HG03442 (cell line): ENCODE data around the gene NME5.

Experiments
- ATAC-seq: cut with Tn5 transposase; IDR thresholded peaks from one replicate; pipeline ENCODE4 v1.9.1; 2021; ENCODE audit warnings: mild to moderate bottlenecking, moderate library complexity; ENCODE audit not compliant: unreplicated experiment

The NME5 gene

DNA sequence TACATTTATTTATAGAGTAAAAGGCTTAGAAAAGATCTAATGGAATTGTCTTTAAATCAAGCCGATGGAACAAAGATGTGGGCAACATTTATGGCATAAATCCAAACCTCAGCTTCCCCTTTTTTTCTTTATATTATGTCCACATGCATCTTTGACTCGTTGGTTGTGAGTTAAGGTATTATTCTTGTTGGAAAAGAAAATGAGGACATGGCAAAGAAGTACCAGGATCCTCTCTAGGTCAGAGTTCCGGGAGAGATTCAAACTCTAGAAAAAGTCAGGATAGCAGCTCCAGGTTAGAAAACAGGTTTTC lies 508 bp upstream of the NME5 start:
- no peak for ATAC-seq

DNA sequence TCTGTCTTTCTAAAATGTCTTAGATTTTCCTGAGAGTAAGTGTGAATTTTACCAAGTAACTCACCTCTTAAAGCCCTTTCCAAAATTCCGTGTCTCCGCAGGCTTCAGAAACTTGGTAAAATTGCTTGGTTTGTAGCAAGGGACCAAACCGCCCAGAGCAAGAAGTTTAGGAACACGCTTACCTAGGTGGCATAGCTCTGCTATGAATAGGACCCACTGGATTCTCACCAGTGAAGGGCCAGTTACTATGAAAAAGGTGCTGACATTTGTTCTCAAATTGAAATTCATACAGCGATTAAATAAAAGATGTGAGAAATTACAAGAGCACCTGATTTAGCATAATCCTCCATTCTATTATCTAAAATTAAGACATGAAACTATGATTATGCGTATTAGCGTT lies 6.7 kb downstream of the NME5 start:
- ATAC-seq, result no peak

DNA sequence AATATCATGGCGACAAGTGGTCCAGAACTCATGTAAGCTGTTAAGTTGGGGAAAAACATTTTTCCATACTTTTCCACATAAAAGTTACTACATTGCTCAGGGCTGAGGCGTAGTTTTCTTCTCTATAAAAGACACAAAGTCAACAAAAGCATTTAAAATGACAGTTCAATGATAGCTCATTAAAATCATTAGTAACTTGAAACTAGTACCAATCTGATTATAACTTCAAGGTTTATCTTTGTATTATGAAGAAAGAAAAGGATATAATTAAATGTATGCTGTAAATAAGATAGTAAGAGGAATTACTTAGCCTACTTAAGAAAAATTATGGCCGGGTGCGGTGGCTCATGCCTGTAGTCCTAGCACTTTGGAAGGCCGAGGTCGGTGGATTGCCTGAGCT lies 9.9 kb downstream of the NME5 start:
- ATAC-seq, result no peak

DNA sequence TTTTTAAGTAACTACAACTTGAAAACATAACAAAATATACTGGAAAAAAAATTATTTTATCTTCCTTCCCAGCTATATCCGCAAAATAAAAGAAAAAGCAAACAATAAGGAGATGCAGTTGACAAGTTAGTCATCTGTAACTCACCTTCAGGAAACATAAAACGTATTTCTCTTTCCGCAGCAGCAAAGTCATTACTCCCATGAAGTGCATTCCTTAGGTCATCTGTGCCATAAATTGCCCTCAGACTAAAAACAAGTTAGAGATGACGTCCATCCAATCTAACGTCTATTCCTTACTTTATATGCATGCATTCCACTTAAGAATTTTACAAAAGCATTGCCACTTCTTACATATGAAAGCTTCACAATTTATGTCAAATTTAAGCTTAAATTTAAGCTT lies 10.9 kb downstream of the NME5 start:
- ATAC-seq, result no peak

DNA sequence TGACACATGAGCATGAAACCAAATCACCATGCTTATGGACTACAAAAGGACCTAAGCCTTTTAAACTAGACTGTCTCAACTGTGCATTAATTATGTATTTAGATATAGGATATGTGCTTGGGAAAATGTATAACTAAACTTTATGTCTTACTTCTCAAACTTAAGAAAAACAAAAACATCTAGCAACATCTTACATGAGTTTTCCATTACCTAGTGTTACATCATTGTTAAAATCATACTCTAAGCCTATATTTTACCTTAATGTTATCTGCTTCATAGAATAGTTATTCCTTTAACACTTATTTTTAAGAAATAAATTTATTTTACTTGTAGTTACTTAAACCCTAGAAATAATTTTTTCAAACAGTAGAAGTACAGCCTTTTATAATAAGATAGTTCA lies 24.0 kb downstream of the NME5 start:
- ATAC-seq, result no peak

DNA sequence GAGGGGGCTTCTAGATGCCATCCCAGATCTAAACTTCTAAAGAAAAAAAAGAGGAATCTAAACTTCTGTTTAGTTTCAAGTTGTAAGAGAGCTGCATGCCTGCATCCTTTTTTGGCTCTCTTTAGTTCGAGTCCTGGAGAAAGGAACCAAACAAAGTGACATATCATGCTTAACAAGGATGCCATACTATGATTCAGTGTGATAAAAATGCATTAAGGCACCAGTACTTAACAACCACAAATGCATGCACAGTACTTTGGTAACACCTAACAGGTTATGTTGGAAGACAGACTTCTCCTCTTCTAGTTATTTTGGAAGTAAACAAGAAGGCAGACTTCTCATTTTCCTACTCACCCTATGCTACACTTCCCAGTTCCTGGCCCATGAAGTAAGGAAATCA lies 27.3 kb downstream of the NME5 start:
- ATAC-seq, result no peak

DNA sequence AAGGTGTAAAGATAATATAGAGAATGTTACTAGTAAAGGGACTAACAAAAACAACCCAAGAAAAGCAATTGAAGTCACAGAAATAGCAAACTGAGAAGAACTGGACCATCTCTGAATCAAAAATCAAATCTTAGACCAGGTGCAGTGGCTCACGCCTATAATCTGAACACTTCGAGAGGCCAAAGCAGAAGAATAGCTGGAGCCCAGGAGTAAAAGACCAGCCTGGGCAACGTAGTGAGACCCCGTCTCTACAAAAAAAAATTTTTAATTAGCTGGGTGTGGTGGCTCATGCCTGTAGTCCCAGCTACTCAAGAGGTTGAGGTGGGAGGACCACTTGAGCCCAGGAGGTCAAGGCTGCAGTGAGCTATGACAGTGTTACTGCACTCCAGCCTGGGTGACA lies 28.0 kb downstream of the NME5 start:
- ATAC-seq, result no peak

DNA sequence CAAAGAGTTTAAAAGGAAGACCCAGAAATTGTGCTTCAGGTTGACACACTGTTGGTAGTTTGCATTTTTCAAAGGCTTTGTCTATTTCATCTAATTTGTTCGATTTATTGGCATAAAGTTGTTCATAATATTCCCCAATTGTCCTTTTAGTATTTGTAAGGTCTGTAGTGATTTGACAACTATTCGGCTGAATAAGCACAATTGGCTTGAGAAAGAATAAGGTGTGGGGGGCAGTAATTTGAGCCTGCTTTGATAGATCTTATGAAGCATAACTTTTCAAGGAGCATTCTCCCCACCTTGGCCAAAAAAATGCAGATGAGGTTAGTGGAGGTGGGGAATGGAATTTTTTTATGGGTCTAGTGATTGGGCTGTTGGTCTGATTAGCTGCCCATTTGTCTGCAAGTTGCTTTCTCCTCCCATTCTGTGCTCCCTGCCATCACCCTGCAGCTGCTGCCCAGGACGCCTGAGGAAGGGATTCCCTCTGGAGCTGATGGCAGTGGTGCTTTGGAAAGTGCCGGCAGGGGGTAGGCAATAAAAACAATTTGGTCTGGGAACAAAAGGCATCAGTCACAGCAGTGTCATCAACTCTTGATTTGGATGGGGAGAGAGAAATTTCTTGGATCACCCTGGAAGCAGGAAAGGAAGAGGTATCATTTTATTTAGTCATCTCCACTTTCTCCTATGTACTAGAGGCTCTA lies 28.8 kb downstream of the NME5 start:
- ATAC-seq, result no peak

DNA sequence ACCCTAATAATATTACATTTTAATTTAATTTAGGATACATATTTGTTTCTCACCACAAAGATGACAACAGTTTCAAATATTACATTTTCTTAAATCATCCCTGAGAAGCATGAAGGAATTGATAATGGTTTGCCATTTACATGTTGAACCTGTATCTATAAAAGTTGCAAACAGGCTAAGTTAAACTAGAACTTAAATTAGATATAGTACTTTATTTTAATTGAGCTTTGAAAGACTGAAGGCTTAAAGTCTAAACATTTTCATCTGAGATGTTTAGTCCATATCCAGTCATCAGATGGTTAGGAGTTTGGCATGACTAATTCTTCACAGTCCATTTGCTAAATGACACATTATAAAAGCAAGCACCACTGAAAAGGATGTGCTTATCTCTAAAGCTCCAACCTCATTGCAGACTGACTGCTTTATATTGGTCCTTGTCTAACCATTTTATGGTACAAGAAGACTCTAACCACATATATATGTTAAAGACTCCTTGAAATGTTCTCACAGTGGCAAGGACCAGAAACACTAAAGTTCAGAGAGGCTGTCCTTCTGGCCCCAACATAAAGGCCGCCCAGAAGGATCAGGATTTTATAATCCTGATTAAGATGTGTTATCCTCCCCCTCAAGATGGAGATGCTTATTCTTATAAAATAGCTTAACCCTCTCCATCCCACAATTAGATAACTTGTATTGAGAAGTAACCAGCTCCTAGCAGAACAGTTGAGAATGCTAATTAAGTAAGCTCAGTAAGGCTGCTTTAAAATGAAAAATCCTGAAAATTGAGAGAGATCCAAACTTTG lies 29.6 kb downstream of the NME5 start:
- ATAC-seq, result no peak

DNA sequence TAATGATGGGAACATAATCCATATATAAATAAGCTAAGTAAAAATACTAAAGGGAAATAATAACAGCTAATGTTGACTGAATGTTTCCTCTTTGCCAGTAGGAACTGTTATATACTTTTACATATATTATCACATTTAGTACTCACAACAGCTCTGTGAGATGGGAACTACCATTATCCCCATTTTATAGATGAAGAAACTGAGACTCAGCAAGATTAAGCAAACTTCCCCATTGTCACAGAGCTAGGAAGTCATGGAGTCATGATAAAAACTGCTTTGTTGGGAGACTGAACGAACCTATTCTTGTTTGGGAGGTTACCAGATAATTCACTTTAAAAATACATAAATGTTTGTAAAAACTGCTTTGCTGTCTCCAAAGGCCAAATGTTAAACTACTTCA lies 32.0 kb downstream of the NME5 start:
- no peak for ATAC-seq

DNA sequence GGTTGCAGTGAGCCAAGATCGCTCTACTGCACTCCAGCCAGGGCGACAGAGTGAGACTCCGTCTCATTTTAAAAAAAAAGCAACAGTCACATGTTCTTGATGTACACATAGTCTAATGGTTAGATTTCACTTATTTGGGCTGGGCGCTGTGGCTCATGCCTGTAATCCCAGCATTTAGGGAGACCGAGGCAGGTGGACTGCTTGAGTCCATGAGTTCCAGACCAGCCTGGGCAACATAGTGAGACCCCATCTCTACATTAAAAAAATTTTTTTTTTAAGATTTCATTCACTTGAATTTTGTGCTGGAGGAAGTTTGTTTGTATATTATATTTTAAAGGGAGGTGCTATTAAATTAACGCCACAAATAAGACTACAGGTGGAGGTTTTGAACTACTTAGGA lies 33.5 kb downstream of the NME5 start:
- ATAC-seq, result no peak

DNA sequence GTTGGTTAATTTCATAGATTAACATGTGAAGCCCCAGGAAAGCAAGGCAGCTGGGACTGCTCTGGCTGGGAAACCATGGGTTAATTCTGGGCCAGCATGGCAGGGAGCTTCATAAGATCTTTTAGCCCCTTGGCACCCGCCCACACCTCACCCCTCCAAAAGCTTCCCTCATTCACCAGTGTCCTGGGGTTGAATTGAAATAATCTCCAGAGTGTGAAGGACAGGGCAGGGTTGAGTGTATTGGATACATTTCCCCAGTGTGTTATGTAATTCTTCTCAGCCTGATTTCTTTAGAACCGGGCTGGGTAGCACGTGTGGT lies 36.0 kb downstream of the NME5 start:
- ATAC-seq, result no peak

DNA sequence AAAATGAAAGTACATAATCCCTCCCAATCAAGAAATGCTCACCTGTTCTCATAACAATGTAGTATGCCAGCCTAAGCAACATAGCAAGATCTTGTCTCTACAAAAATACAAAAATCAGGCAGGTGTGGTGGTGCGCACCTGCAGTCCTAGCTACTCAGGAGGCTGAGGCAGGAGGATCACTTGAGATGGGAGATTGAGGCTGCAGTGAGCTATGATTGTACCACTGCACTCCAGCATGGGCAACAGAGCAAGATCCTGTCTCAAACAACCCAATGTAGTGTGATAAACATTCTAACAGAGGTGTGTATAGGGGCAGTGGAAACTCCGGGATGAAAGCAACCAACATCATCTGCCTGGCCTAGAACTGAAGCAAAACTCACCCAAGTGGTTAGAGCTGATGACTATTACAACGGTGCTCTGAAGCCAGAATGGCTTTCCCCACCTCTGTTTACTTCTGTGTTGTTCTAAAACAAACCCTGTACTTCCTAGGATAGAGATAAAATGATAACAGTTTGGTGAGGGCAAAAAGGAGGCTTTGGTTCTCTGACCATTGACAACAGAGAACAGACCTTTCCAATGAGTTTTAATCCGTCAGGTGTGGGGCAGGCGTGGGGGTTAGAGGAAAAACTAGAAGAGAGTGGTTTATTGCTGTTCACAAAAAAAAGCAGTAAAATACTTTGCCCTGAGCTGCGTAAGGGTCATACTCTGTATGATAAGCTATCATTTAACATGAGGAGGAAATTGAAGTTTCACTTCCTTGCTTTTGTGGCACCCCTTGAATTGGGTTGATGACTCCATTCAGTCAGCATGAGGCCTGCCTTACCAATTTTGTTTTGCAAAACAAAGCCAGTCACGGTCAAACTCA lies 36.5 kb downstream of the NME5 start:
- ATAC-seq, result no peak

DNA sequence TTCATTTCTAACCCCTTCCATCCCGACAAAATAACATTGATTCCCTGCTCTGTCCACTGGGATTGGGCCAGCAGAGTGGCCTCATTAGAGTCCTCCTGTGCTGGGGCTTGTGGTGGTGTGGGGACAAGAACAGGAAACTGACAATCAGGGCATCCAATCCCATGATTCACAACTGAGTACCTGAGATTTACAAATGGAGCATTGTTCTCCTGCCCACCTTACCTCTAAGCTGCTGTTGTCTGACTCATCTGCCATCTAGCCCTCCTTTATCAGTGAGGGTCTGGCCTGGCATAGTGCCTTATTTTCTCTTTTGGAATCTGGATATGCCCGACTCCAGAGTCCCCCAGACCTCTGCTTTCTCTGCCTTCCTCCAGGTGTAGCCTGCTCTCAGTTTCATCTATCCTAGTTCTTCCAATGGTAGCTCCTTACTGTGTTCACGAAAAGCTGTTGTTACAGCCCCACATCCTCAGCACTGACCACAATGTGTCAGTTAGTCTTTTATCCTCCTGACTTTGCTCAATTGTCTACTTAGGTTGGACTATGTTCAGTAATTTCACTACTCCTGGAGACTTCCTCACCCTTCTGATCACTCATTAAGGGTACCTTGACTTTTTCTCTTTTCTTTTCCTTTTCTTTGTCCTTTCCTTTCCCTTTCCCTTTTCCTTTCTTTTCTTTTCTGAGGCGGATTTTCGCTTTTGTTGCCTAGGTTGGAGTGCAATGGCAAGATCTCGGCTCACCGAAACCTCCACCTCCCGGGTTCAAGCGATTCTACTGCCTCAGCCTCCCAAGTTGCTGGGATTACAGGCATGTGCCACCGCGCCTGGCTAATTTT lies 42.0 kb downstream of the NME5 start:
- ATAC-seq, result no peak

DNA sequence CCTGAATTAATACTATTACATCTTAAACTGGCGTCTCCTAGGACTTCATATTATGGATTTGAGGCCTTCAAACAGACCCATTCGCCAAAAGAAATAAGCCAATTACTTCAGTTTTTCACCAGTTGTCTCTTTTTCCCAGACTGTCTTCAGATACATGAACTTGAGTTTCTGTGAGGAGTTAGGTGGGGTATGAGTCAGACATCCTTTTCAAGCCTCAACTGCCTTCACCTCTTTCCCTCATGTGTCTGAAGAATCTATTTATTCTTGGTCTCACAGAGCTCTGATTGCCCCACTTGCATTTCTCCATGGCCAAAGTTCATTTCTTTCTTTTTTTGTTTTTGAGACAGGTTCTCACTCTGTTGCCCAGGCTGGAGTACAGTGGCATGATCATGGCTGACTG lies 42.9 kb downstream of the NME5 start:
- no peak for ATAC-seq

DNA sequence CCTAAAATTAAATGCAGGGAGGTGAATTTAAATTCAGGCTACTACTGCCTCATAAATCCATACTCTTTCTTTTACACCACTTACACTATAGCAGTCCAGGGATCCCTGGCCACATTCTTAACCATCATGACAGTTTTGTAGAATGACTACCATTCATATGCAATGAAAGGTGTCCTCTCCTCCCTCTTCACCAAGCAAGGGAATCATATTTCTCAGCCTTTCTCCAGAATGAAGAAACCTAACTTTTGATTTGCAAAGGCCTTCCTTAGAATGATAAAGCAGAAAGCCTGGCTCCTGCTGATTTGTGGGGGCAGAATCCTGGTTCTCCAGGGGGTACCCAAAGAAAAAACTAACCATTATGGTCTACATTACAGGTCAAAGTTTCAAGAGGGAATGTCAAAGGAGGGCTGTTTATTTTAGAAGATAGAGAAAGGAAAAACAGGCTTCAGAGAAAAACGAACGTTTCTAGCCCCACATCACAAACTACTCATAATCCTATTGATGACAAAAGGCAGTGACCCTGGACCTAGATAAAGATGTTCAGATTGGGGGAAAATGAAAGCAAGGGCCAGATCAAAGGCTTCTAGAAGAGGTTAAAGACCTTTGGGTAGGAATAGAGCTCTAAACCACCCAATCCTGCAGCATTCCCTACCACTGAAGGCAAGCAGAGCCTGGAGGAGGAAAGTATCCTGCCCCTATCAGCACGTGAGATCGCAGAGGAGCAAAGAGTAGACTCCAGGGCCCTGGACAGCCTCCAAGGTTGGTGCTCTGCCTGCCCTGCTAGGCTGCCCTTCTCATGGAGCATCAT lies 43.9 kb downstream of the NME5 start:
- ATAC-seq, result no peak

DNA sequence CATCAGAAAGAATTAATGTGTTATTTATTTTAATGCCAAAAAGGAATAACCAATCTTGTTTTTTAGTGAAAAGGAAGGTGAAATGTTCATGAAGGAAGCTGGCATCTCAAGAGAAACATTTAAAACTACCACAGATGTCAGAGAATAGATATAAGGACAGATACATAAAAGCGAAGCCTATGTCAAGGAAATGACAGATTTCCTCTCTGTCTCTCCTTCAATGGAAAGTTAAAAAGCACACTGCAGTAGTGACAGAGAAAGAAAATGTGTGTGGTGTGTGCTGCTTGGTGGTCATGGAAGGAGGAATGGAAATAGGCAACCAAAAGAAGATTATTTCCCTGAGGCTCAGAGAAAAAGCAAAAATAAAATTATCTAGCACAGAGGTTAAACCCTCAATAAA lies 46.2 kb downstream of the NME5 start:
- ATAC-seq, result no peak

DNA sequence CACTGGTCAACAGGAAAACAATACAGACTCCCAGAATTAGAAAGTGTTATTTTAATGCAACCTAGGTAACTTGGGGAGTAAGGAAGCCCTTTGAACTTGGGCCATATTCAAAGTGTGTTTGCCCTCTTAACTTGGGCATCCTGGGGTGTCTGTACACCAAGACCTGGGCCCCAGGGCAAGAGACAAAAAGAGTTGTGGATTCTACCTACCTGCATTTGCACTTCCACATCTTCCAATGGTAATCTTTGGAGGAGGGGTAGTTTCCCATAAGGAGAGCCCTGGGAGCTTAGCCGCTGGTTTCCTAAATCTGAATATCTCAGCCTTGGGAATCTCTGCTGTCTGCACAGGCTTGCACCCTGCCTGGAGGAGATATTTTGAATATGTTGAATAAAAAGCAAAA lies 46.9 kb downstream of the NME5 start:
- ATAC-seq, result no peak

DNA sequence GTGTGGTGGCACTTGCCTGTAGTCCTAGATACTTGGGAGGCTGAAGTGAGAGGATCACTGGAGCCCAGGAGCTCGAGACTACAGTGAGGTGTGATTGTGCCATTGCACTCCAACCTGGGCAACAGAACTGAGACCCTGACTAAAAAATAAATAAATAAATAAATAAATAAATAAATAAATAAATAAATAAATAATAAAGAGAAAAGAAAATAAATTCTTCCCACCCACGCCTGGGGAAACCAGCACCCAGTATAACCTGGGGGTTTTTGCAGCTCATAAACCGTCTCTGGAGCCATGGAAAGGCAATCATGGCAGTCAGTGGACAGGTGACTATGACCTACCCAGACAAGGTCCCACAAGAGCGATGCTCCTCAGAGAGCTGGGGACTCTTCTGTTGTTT lies 47.5 kb downstream of the NME5 start:
- no peak for ATAC-seq

DNA sequence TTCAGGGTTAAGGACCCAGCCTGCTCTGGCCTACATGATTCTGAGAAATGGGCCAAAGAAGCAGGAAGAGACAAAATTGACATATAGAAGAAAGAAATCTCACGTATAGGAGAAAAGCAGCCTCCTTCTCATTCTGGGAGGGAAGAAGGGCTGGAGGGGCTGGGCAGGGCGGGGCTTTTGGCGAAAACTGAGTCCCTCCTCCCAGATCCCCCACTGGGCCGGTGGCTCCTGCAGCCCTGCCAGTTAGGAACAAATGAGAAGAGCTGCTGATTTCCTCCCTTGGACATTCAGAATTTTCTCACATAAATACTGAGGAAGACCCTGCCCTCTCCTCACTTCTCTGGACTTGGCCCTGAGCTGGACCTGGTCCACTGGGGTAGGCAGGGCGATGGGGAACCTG lies 55.5 kb downstream of the NME5 start, which contains the start of gene WNT8A:
Gene WNT8A (plus strand): TSS at position 332 of the 400 bp plus-strand sequence. CDS start 95 bp downstream, outside the sequence.
- ATAC-seq, result no peak
